HG03457 (cell line): ENCODE data around the gene SIRT3.
A peak's percentile ranks its signal among the peaks of the same experiment; 100 is the strongest.

Experiments used
- ATAC-seq: cut with Tn5 transposase; IDR thresholded peaks from one replicate; pipeline ENCODE4 v1.9.1; 2021; ENCODE audit warnings: moderate number of reproducible peaks; ENCODE audit not compliant: unreplicated experiment

The SIRT3 gene

GRCh38 chr11:217704-218103, 18.4 kb downstream of the SIRT3 start:
- ATAC-seq, result no peak

- ATAC-seq, result no peak
These were observed 19.8 kb downstream of the SIRT3 start for GRCh38 chr11:216081-216974.

GRCh38 chr11:215581-216037, 20.5 kb downstream of the SIRT3 start:
- ATAC-seq, result no peak

GRCh38 chr11:214083-214482, 22.1 kb downstream of the SIRT3 start:
- ATAC-seq, result no peak

- ATAC-seq, result no peak
These were observed 23.0 kb downstream of the SIRT3 start for GRCh38 chr11:213111-213510.

GRCh38 chr11:212150-213100, 23.7 kb downstream of the SIRT3 start:
- ATAC-seq, result no peak

GRCh38 chr11:211741-212140, 24.4 kb downstream of the SIRT3 start:
- ATAC-seq, result no peak

- no peak for ATAC-seq
These were observed 24.8 kb downstream of the SIRT3 start for GRCh38 chr11:211295-211694.

- ATAC-seq, result no peak
These were observed 25.4 kb downstream of the SIRT3 start for GRCh38 chr11:210803-211180.

GRCh38 chr11:210122-210802, 25.9 kb downstream of the SIRT3 start:
- no peak for ATAC-seq

GRCh38 chr11:209275-210121, 26.6 kb downstream of the SIRT3 start:
- ATAC-seq, result no peak

GRCh38 chr11:208917-209260, 27.3 kb downstream of the SIRT3 start:
- no peak for ATAC-seq

GRCh38 chr11:208181-208916, 27.8 kb downstream of the SIRT3 start:
- no peak for ATAC-seq

- ATAC-seq, result no peak
These were observed 28.3 kb downstream of the SIRT3 start for GRCh38 chr11:207863-208180.

- ATAC-seq, result peak; percentile 57
These were observed 28.8 kb downstream of the SIRT3 start, which contains the start of the genes BET1L and RIC8A for GRCh38 chr11:207208-207862. Gene BET1L, minus strand, starts transcription at chr11:207399. Its CDS starts 78 bp downstream, at chr11:207321. Gene RIC8A, plus strand, starts transcription at chr11:207708. Its CDS starts 1,147 bp downstream, at chr11:208855.

- peak; percentile 5 for ATAC-seq
These were observed 29.5 kb downstream of the SIRT3 start for GRCh38 chr11:206526-207207.

- no peak for ATAC-seq
These were observed 30.1 kb downstream of the SIRT3 start for GRCh38 chr11:206002-206384.

GRCh38 chr11:205221-206001, 30.7 kb downstream of the SIRT3 start:
- ATAC-seq, result no peak
